GM20431 (cell line): ENCODE results near the gene CCDC124.
"Not testable (repeated sequence)": the region's sequence is repeated elsewhere in the genome, so short reads cannot be mapped to it uniquely, and the experiment has no call there.

Experiments
- in situ Hi-C: fragments of 300-500 bp; cut with MseI, MboI; formaldehyde crosslinking; loops from one replicate; pipeline ENCODE4 v1.15.0; 2020; ENCODE audit warnings: low sequenced_read_pairs; ENCODE audit not compliant: unreplicated experiment

CCDC124 gene, protein sequence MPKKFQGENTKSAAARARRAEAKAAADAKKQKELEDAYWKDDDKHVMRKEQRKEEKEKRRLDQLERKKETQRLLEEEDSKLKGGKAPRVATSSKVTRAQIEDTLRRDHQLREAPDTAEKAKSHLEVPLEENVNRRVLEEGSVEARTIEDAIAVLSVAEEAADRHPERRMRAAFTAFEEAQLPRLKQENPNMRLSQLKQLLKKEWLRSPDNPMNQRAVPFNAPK

DNA sequence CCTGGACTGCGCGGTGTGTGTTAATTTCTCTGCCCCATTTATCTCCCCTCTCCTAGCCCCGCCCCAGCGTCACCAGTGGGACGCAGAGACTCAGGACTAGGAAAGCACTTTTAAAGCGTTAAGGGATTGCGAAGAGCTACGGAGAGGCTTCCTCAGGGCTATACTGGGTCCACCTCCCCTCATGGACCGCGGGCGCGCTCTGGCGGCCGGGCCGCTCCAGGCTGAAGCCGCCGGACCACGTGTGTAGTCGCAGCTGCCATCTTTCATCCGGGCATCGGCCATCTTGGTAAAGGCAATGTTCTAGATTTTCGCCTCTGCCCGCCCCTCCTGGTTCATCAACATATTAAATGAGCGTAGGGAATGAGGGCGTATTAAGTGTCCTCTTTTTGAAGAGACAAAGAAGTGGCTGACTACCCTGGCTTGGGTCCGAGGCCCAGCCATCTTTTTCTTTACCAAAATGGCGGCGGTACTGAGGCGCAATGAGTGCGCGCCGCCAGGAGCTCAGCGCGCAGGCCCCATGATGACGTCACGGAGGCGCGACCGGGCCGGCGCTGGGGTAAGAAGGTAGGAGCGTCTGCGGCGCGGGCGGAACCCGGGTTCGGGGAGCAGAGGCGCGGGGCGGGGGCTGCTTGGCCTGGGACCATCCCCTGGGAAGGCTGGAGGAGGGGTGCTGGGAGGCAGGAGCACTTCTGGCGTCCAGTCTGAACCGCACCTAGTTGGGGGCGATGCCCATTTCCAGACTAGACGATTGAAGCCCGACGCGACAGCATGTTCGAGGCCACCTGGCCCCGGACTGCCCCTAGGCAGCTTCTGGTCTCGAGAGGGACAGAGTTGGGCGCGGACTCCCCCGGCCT, at the start of gene CCDC124:
Gene CCDC124 (plus strand): TSS at position 531 of the 854 bp plus-strand sequence. CDS start 3,406 bp downstream, outside the sequence.
- in situ Hi-C loops, result loop anchor here (5.0 kb wide), 1 partner anchor 65 kb away; no protein-coding TSS in a partner anchor

DNA sequence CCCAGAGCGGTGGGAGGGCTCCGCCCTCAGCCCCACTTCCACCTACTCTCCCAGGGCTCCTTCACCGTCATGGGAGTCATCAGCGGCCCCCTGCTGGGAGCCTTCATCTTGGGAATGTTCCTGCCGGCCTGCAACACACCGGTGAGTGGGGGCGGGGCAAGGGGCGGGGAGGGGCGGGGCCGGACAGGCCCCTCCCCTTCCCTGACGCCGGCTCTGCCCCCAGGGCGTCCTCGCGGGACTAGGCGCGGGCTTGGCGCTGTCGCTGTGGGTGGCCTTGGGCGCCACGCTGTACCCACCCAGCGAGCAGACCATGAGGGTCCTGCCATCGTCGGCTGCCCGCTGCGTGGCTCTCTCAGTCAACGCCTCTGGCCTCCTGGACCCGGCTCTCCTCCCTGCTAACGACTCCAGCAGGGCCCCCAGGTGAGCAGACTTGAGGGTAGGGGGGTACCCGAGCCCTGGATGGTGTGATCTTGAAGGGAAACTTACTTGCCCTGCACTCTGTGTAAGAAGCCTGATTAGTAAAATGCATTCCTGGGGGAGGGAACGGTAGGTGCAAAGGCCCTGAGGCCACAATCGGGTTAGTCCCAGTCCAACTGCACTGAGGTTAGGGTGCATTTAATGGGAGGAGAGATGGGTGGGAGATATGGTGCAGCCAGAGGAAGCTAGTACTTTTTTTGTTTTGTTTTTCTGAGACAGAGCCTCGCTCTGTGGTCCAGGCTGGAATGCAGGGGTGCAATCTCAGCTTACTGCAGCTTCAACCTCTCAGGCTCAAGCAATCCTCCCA, 49.0 kb upstream of the CCDC124 start:
- in situ Hi-C loops, result no loop called here

- in situ Hi-C loops, result no loop called here
Observed at GRCh38 chr19:17886515-17886914, 46.3 kb upstream of the CCDC124 start.

- in situ Hi-C loops, result not testable (repeated sequence)
Observed at GRCh38 chr19:17887221-17887620, 45.6 kb upstream of the CCDC124 start.

DNA sequence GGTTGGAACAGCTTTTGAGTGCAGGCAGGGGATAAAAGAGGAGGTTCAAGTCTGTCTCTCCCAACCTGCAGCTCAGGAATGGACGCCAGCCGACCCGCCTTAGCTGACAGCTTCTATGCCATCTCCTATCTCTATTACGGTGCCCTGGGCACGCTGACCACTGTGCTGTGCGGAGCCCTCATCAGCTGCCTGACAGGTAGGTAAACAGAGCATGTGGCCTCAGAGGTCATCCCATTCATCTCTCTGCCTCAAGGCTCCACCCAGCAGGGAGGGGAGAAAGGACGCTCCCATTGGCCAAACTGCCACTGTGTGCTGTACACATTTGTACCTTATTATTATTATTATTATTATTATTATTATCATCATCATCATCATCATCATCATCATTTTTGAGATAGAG, 44.6 kb upstream of the CCDC124 start:
- in situ Hi-C loops, result no loop called here

- in situ Hi-C loops, result no loop called here
Observed at GRCh38 chr19:17889609-17890214, 43.1 kb upstream of the CCDC124 start.

- in situ Hi-C loops, result no loop called here
Observed at GRCh38 chr19:17893766-17894165, 39.0 kb upstream of the CCDC124 start.

GRCh38 chr19:17902701-17903100, 30.1 kb upstream of the CCDC124 start:
- in situ Hi-C loops, result no loop called here

DNA sequence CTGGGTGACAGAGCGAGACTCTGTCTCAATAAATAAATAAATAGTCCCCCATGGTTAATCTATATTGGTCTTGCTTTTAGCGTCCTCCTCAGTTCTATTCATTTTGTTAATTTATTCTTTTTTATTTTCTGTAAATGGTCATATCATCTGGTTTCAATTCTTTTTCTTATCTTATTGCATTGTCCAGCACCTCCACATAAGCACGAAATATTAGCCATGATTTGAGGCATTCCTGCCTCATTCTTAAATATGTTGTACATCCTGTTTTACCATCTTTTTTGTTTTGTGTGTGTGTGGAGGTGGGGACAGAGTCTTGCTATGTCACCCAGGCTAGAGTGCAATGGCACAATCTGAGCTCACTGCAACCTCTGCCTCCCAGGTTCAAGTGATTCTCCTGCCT, 24.6 kb upstream of the CCDC124 start:
- in situ Hi-C loops, result no loop called here

- in situ Hi-C loops, result no loop called here
Observed at GRCh38 chr19:17909003-17909732, 23.6 kb upstream of the CCDC124 start.

DNA sequence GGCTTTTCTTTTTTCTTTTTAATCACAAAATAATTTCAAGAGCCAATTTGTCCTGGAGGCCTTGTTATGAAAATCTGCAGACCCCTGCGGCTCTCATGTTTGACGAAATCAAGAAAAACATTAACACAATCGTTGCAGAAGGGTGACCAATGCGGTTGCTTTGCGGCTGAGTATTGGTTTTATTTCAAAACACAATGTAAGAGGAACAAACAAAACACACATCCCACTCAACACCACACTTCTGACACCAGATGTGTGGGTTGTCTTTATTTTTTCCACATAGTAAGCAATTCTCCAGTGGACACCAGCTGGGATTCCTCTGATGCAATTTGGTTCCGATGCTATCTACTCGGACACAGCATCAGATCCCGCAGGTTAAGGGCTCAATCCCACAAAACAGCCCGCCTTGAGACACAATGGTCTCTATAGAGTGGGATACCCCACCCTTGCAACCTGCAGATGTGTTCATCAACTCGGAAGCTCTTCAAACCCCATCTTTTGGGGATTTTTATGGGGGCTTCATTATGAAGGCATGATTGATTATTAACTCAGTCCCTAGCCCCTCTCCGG, 21.9 kb upstream of the CCDC124 start:
- in situ Hi-C loops, result no loop called here

GRCh38 chr19:17915940-17916593, 16.7 kb upstream of the CCDC124 start:
- in situ Hi-C loops, result no loop called here

- in situ Hi-C loops, result not testable (repeated sequence)
Observed at GRCh38 chr19:17918151-17918550, 14.7 kb upstream of the CCDC124 start.

GRCh38 chr19:17919122-17919521, 13.7 kb upstream of the CCDC124 start:
- in situ Hi-C loops, result not testable (repeated sequence)

- in situ Hi-C loops, result no loop called here
Observed at GRCh38 chr19:17920527-17920926, 12.3 kb upstream of the CCDC124 start.

GRCh38 chr19:17922138-17922537, 10.7 kb upstream of the CCDC124 start:
- in situ Hi-C loops, result no loop called here

DNA sequence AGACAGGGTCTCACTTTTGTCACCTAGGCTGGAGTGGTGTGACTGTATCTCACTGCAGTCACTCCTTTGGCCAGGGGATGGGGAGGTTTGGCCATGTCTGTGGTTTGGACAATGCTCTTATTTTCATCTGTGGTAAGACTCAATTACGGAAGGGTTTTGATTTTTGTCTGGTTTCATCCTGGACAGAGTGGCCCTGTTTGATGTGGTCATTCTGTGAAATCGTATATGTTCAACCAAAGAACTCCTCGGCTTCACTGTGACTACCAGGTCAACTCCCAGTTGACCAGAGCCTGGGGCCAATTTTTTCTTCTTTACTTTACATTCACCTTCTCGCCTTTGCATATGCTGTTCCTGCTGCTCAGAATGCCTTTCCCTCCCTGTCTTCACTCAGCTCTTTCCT, 6.8 kb upstream of the CCDC124 start:
- in situ Hi-C loops, result no loop called here

- in situ Hi-C loops, result no loop called here
Observed at GRCh38 chr19:17929056-17929455, 3.8 kb upstream of the CCDC124 start.
